GM21723 (cell line): ENCODE data around the gene MYH8.

Source experiments
- ATAC-seq: cut with Tn5 transposase; IDR thresholded peaks from one replicate; pipeline ENCODE4 v1.9.1; 2021; ENCODE audit warnings: mild to moderate bottlenecking, moderate library complexity; ENCODE audit not compliant: unreplicated experiment

Gene MYH8

DNA sequence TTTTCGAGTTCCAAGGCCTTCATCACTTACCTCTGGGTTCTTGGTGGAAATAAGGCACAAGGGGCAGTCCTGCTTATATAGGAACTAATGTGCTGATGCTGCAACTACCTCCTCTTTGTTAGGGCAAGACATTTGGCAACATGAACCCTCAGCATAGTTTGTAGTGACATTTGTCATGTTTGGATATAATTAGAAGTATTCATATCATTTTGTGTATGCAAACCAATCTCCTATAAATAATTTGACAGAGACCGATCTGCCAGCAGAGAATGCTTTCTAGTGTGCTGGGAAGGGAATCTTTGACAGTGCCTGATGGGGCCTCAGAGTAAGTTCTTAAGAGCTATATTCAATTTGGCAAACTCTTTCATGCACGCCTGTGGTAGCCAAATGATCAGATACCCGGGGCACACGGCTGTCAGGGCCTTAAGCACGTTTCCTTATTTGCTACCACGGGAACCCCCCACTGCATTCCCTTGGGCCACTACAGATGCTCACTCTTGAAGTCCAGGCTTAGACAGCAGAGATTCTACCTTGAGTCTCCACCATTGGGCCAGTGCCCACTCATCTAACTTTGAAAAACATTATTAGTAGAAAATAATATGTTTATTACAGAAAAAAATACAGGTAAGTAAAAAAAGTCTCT is at the start of gene MYH8:
MYH8 (minus strand) TSS at position 51 of the 643 bp plus-strand sequence. CDS start 1,723 bp downstream, outside the sequence.
- no peak for ATAC-seq

- ATAC-seq = no peak
Measured at GRCh38 chr17:10469459-10469858, 47.7 kb upstream of the MYH8 start, which contains the start of gene MYH4. MYH4 (minus strand) TSS chr17:10469559; CDS start chr17:10466745, 2,814 bp downstream.

DNA sequence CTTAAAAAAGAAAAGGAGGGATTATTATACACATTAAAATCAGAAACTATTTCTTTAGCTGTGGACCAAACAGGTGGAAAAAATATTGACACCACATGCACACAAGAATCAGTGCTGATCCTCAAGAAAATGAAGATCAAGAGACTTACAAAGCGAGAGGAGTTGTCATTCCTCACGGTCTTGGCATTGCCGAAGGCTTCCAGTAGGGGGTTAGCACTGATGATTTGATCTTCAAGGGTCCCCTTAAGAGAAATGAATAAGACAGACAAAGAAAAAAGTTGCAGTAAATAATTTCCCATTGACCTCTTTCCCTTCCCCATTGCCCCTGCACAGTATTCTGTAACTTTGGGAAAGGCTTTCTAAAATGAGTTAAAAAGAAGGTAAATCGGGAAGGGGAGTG is 41.7 kb upstream of the MYH8 start:
- ATAC-seq = no peak

DNA sequence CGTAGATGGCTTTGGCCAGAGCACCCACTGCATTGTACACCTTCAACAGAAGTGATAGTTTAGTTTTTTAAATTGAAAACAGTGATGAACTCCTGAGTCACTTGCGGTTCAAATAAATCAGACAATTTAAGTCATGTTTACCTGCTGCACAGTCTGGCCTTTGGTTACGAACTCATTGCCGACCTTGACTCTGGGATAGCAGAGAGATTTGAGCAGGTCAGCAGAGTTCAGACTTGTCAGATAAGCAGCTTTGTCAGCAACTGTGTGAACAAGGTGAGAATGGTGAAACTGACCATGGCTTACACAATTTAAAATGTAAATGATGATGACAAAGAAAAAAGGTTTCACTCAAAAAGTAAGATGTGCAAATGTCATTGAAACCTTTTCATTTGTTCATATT is 38.3 kb upstream of the MYH8 start:
- no peak for ATAC-seq

GRCh38 chr17:10458701-10459100 is 37.0 kb upstream of the MYH8 start:
- no peak for ATAC-seq

DNA sequence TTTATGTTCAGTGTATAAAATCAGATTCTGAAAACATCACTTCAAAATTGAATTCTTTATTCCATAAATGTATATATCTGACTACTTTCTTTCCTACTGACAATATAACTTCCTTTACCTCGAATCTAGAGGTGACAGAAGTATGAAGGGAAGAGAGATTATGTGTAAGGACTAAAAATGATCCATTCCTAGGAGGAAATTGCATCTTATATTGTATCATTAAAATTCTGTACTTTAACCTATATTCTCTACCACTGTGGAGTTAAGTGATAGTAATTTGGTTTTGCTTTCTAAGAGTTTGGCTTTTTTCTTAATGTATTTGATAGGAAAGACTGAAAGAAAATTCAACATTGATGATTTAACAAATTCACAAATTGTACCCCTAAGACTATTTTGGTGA is 36.2 kb upstream of the MYH8 start:
- no peak for ATAC-seq

DNA sequence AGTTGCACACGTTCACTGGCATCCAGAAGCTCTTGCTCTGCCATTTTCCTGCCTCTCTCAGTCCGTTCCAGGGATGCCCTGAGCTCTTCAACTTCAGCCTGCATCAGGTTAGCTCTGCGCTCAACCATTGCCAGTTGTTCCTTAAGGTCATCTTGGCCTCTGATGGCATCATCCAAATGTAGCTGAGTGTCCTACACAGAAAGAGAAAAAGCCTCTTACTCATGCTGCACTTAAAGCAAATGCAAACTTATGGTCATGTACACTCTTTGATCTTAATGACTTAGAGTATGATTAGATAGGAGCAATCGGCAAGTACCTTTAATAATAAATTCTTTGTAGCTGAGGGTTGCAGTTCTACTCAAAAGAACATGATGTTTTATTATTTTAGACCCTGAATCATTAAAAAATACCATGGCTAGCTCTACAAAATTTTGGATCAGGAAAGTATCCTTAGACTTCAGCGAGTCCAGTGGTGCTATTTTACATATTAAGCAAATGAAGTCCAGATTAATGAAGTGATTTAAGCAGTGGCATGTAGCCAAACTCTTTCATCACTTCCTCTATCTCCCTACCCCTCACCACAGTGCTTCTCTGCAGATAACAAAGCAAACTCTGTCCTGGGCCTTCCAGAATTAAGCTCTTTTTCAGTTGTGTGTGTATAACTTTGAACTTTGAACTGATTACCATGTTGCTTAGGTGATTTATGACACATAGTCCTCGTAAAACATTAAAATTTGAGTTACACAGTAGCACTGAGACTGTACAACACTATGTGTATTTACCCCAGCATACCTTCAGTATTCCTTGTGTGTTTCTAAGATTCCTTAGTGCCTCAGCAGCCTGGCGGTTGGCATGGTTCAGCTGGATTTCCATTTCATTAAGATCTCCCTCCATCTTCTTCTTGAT is 25.5 kb upstream of the MYH8 start:
- no peak for ATAC-seq

GRCh38 chr17:10439816-10440215 is 18.1 kb upstream of the MYH8 start:
- no peak for ATAC-seq

DNA sequence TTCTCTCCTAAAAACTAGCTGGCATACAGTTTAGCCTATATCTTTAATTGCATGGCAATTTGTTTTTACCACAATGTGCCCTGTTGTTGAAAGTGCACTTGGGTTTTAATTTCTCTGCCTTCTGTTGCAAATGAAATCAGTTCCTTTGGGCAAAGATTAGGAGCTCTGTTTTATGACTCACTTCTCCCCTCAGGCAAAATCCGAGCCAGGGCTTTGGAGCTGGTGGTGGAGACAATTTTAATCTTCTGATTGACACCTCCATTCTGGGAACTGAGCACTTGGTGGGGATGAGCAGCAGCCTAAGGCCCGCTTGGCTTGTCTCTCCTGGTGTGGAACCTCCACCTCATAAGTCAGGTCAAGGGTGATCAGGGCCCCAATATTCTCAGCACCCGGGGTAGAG is 13.3 kb upstream of the MYH8 start:
- no peak for ATAC-seq

GRCh38 chr17:10429421-10430045 is 7.8 kb upstream of the MYH8 start:
- no peak for ATAC-seq

GRCh38 chr17:10428781-10429180 is 7.0 kb upstream of the MYH8 start:
- ATAC-seq = no peak

- no peak for ATAC-seq
Measured at GRCh38 chr17:10421211-10421610, 539 bp downstream of the MYH8 start.

- no peak for ATAC-seq
Measured at GRCh38 chr17:10420811-10421210, 939 bp downstream of the MYH8 start.

- no peak for ATAC-seq
Measured at GRCh38 chr17:10417431-10417830, 4.3 kb downstream of the MYH8 start.

DNA sequence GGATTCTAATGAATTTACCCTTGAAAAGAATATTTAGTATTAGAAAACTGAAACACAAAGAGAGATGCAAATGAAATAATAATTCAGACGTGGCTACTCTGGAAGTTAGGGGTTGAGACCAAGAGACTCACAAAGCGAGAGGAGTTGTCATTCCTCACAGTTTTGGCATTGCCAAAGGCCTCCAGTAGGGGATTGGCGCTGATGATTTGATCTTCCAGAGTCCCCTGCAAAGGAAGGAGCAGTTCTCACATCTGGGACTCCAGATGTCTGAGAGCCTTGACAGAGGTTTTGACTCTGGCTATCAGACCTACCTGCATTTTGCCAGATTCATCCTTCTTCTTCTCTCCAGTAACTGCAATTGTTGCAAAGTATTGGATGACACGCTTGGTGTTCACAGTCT is 6.6 kb downstream of the MYH8 start:
- ATAC-seq = no peak

GRCh38 chr17:10403589-10403988 is 18.2 kb downstream of the MYH8 start:
- ATAC-seq = no peak

- ATAC-seq = no peak
Measured at GRCh38 chr17:10398352-10398751, 23.4 kb downstream of the MYH8 start.

- no peak for ATAC-seq
Measured at GRCh38 chr17:10396524-10397163, 25.1 kb downstream of the MYH8 start.

DNA sequence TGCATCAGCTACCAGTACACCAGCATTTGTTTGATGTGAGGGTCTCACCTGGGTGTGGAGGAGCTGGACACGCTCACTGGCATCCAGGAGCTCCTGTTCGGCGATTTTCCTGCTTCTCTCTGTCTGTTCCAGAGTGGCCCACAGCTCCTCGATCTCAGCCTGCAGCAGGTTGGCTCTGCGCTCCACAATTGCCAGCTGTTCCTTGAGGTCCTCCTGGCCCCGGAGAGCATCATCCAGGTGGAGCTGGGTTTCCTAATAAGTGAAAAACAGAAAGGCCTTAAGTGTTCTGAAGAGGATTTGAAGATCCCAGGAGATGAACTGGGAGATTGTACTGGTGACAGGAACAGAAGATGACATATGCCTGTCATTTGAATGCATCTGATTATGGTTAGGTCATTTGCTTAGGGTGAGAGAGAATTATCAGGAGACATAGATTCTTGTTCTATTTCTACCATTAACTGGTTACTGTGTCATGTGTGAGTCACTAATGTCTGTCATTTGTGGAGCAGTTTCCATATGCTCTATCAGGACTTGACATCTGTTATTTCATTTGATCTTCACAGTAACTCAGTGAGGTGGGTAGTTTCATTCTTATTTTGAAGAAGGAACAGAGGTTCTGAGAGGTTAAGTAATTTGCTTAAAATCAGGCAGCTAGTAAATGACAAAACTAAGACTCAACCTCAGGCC is 27.4 kb downstream of the MYH8 start:
- no peak for ATAC-seq

GRCh38 chr17:10392880-10393279 is 28.9 kb downstream of the MYH8 start:
- no peak for ATAC-seq

- ATAC-seq = no peak
Measured at GRCh38 chr17:10385871-10386270, 35.9 kb downstream of the MYH8 start.
